Measurements from ENCODE around the gene AARS2. TPM values are rescaled to one million over a fixed set of nuclear protein-coding genes. Genes with fewer than 3 reads are reported as not detected.
"Not testable (repeated sequence)": the region's sequence is repeated elsewhere in the genome, so short reads cannot be mapped to it uniquely, and the experiment has no call there.

AARS2 gene
- total RNA-seq, 5 donors from 2014 or later (not counting 1 experiment from before 2014, with no cell fraction given) = 16.7 to 28.5 (median 25.8) TPM

DNA sequence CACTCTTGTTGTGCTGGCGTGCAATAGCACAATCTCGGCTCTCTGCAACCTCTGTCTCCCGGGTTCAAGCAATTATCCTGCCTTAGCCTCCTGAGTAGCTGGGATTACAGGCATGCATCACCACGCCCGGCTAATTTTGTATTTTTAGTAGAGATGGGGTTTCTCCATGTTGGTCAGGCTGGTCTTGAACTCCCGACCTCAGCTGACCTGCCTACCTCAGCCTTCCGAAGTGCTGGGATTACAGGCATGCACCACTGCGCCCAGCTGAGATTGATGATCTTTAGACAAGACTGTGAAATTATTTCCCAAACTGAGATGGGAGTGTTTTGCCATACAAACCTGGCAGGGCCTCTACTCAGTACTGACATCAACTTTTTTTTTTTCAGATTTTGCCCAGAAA lies 1.5 kb upstream of the AARS2 start:
- WGBS (ENCODE audit: insufficient coverage) = 80% methylated on average over 2 of the region's 8 CpGs
- Mint-ChIP-seq H3K27me3 (peaks cover 18 to 25% of the 10 kb centered on the region in 2 donors), H3K36me3 (peaks cover 13% of the 10 kb centered on the region), H3K4me3 (peak overlapping the region in 2 of 3 donors; percentile 4 to 31), H3K4me1 (peaks cover 20 to 22% (median 22%) of the 10 kb centered on the region in 3 donors)
- H3K4me3 ChIP-seq (ENCODE audit: control insufficient read depth in 1 of 2, extremely low read depth in 1 of 2, low read length in 1 of 2); H3K9me3 ChIP-seq; DNase-seq; H3K27ac Mint-ChIP-seq; H3K9me3 Mint-ChIP-seq; POLR2A ChIA-PET; ATAC-seq (replicated peaks in 1 of 4); H3K27ac ChIP-seq (ENCODE audit: low read length): not testable (repeated sequence)
- peaks cover 5 to 18% of the 10 kb centered on the region in 2 experiments for H3K4me1 ChIP-seq (ENCODE audit: control insufficient read depth in 1 of 2, extremely low read depth in 1 of 2, insufficient read depth in 2 of 2, low read length in 2 of 2)
- peaks cover 4 to 13% of the 10 kb centered on the region in 2 experiments for H3K27me3 ChIP-seq (replicated peaks in 1 of 2; ENCODE audit: control insufficient read depth in 2 of 2, extremely low read depth in 1 of 2, insufficient read depth in 2 of 2, low read length in 1 of 2)
- CTCF ChIA-PET = interaction anchor here (0.6 to 1.2 kb wide), 4 partner anchors 10 to 199 kb away, joined by 3 read pairs; no protein-coding TSS in a partner anchor
- H3K36me3 ChIP-seq (ENCODE audit: control insufficient read depth in 2 of 2, extremely low read depth in 1 of 2, insufficient read depth in 1 of 2, low read length in 1 of 2) = peaks cover 0 to 23% of the 10 kb centered on the region in 2 donors

DNA sequence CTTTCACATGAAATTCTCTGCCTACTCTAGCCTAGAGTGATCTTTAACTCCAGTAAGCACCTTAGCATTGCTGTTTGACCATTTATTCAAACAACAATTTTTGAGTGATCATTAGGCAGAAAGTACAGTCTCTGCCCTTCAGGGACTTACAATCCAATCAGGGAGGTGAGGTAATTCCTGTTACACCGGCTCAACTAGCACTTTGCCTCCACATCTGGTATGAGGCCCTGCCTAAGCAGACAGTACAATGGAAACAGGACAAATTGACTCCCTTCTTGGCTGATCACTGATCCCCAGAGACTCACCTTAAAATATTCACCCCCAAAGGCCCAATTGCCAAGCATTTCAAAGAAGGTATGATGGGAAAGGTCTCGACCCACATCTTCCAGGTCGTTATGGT lies 1.4 kb downstream of the AARS2 start:
- Mint-ChIP-seq H3K4me3 (peak overlapping the region; percentile 97 to 99 (median 98)), H3K4me1 (peaks cover 20 to 22% (median 22%) of the 10 kb centered on the region in 3 donors), H3K27ac (peak overlapping the region in 1 of 2 donors; percentile 65), H3K36me3 (peaks cover 33% of the 10 kb centered on the region), H3K27me3 (no peaks in the 10 kb centered on the region), H3K9me3 (no peaks in the 10 kb centered on the region)
- ChIA-PET POLR2A (no interaction called here), CTCF (interaction anchor here in 1 of 2 donors (1.4 kb wide), 1 partner anchor 45 kb away, joined by 3 read pairs; no protein-coding TSS in a partner anchor)
- ATAC-seq (replicated peaks in 1 of 4) (no peak), DNase-seq (no peak)
- WGBS (ENCODE audit: insufficient coverage) = no CpG with 5 or more reads among the region's 3 CpGs
- Histone ChIP-seq H3K27ac (ENCODE audit: low read length) (no peak overlapping the region), H3K27me3 (replicated peaks in 1 of 2; ENCODE audit: control insufficient read depth in 2 of 2, extremely low read depth in 1 of 2, insufficient read depth in 2 of 2, low read length in 1 of 2) (peaks cover 0 to 6% of the 10 kb centered on the region in 2 experiments), H3K36me3 (ENCODE audit: control insufficient read depth in 2 of 2, extremely low read depth in 1 of 2, insufficient read depth in 1 of 2, low read length in 1 of 2) (peaks cover 6 to 47% of the 10 kb centered on the region in 2 donors), H3K4me3 (ENCODE audit: control insufficient read depth in 1 of 2, extremely low read depth in 1 of 2, low read length in 1 of 2) (no peak overlapping the region), H3K9me3 (no peaks in the 10 kb centered on the region), H3K4me1 (ENCODE audit: control insufficient read depth in 1 of 2, extremely low read depth in 1 of 2, insufficient read depth in 2 of 2, low read length in 2 of 2) (peaks cover 5 to 18% of the 10 kb centered on the region in 2 experiments)

DNA sequence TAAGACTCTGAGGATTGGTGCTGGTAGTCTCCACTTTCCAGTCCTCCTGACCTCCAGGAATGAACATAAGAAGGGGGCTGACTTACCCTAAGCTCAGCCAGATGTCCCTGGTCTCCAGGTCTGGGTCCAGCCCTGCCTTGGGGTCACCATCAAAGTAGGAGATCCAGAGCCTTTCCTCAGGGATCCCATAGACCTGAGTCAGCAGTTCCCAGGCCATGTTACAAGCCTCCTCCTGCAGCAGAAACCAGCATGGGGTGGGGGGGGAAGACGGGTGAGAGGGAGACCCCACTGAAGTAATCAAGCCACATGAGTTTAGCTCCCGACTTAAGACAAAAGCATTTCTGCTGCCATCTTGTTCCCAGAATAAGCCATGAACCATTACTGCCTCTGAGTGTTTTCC lies 1.8 kb downstream of the AARS2 start:
- peak overlapping the region; percentile 97 to 99 (median 98) for H3K4me3 Mint-ChIP-seq
- Histone ChIP-seq H3K36me3 (ENCODE audit: control insufficient read depth in 2 of 2, extremely low read depth in 1 of 2, insufficient read depth in 1 of 2, low read length in 1 of 2) (peaks cover 6 to 51% of the 10 kb centered on the region in 2 donors), H3K4me3 (ENCODE audit: control insufficient read depth in 1 of 2, extremely low read depth in 1 of 2, low read length in 1 of 2) (no peak overlapping the region), H3K4me1 (ENCODE audit: control insufficient read depth in 1 of 2, extremely low read depth in 1 of 2, insufficient read depth in 2 of 2, low read length in 2 of 2) (peaks cover 5 to 18% of the 10 kb centered on the region in 2 experiments), H3K27ac (ENCODE audit: low read length) (no peak overlapping the region), H3K27me3 (replicated peaks in 1 of 2; ENCODE audit: control insufficient read depth in 2 of 2, extremely low read depth in 1 of 2, insufficient read depth in 2 of 2, low read length in 1 of 2) (peaks cover 0 to 1% of the 10 kb centered on the region in 2 experiments), H3K9me3 (no peaks in the 10 kb centered on the region)
- ChIA-PET CTCF (interaction anchor here (0.8 to 1.0 kb wide), 2 partner anchors 10 to 90 kb away, joined by 3 read pairs; no protein-coding TSS in a partner anchor), POLR2A (no interaction called here)
- H3K9me3 Mint-ChIP-seq = no peaks in the 10 kb centered on the region
- H3K4me1 Mint-ChIP-seq = peaks cover 20 to 22% (median 22%) of the 10 kb centered on the region in 3 donors
- WGBS (ENCODE audit: insufficient coverage) = 60% methylated on average over 2 of the region's 2 CpGs
- H3K27ac Mint-ChIP-seq = no peak overlapping the region
- H3K27me3 Mint-ChIP-seq = no peaks in the 10 kb centered on the region
- DNase-seq (no peak), ATAC-seq (replicated peaks in 1 of 4) (no peak)
- H3K36me3 Mint-ChIP-seq = peaks cover 35% of the 10 kb centered on the region

DNA sequence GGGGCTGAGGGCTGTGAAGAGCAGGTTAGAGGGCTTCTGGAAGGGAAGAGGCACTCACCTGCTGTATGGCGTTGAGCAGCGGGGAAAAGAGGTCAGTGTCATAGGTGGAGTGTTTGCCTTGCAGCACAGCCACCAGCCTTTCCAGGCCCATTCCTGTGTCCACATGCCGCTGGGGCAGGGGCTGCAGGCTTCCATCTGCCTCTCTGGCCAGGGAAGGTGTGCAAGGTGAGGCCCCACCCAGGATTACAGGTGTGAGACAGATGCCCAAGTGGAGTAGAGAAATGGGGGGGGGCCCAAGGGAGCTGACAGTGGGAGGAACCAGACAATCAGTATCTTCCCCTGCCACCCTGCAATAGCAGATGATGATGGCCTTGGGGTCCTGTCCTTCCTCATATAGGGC lies 2.9 kb downstream of the AARS2 start:
- H3K4me1 ChIP-seq (ENCODE audit: control insufficient read depth in 1 of 2, extremely low read depth in 1 of 2, insufficient read depth in 2 of 2, low read length in 2 of 2) = peaks cover 5 to 18% of the 10 kb centered on the region in 2 experiments
- H3K36me3 Mint-ChIP-seq = peaks cover 42% of the 10 kb centered on the region
- ChIA-PET POLR2A (no interaction called here), CTCF (no interaction called here)
- peaks cover 6 to 61% of the 10 kb centered on the region in 2 donors for H3K36me3 ChIP-seq (ENCODE audit: control insufficient read depth in 2 of 2, extremely low read depth in 1 of 2, insufficient read depth in 1 of 2, low read length in 1 of 2)
- no peaks in the 10 kb centered on the region for H3K9me3 ChIP-seq
- no peaks in the 10 kb centered on the region for H3K9me3 Mint-ChIP-seq
- ATAC-seq (replicated peaks in 1 of 4) (no peak), DNase-seq (no peak)
- peaks cover 20 to 22% (median 22%) of the 10 kb centered on the region in 3 donors for H3K4me1 Mint-ChIP-seq
- WGBS (ENCODE audit: insufficient coverage) = 88% methylated on average over 2 of the region's 3 CpGs
- no peaks in the 10 kb centered on the region for H3K27me3 ChIP-seq (replicated peaks in 1 of 2; ENCODE audit: control insufficient read depth in 2 of 2, extremely low read depth in 1 of 2, insufficient read depth in 2 of 2, low read length in 1 of 2)
- no peak overlapping the region for H3K27ac Mint-ChIP-seq
- H3K27me3 Mint-ChIP-seq = no peaks in the 10 kb centered on the region
- peak overlapping the region in 1 of 3 donors; percentile 28 for H3K4me3 Mint-ChIP-seq
- H3K27ac ChIP-seq (ENCODE audit: low read length) = no peak overlapping the region
- no peak overlapping the region for H3K4me3 ChIP-seq (ENCODE audit: control insufficient read depth in 1 of 2, extremely low read depth in 1 of 2, low read length in 1 of 2)

DNA sequence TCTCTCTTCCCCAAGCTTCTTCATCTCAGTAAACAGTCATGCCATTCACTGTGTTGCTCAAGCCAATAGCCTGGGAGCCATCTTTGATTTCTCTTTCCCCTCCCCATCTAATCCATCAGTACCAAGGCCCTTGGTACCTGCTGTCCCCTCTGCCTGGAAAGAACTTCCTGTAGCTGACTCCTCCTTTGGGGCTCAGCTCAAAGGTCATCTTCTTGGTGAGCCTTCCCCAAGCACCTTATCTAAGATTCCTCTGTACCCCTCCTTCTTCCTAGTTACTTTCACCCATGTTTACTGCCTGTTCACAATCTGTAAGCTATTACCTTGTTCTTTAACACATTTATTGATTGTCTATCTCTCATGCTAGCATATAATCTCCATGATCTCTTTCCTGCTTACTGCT lies 3.5 kb downstream of the AARS2 start:
- Mint-ChIP-seq H3K27me3 (no peaks in the 10 kb centered on the region), H3K9me3 (no peaks in the 10 kb centered on the region), H3K4me1 (peaks cover 20 to 22% (median 22%) of the 10 kb centered on the region in 3 donors), H3K4me3 (no peak overlapping the region), H3K27ac (no peak overlapping the region), H3K36me3 (peaks cover 47% of the 10 kb centered on the region)
- Histone ChIP-seq H3K9me3 (no peaks in the 10 kb centered on the region), H3K4me1 (ENCODE audit: control insufficient read depth in 1 of 2, extremely low read depth in 1 of 2, insufficient read depth in 2 of 2, low read length in 2 of 2) (peaks cover 5 to 18% of the 10 kb centered on the region in 2 experiments), H3K4me3 (ENCODE audit: control insufficient read depth in 1 of 2, extremely low read depth in 1 of 2, low read length in 1 of 2) (no peak overlapping the region), H3K36me3 (ENCODE audit: control insufficient read depth in 2 of 2, extremely low read depth in 1 of 2, insufficient read depth in 1 of 2, low read length in 1 of 2) (peaks cover 6 to 67% of the 10 kb centered on the region in 2 donors), H3K27ac (ENCODE audit: low read length) (no peak overlapping the region), H3K27me3 (replicated peaks in 1 of 2; ENCODE audit: control insufficient read depth in 2 of 2, extremely low read depth in 1 of 2, insufficient read depth in 2 of 2, low read length in 1 of 2) (no peaks in the 10 kb centered on the region)
- no peak for DNase-seq
- ATAC-seq (replicated peaks in 1 of 4) = no peak
- CTCF ChIA-PET = interaction anchor here (0.7 to 1.0 kb wide), 3 partner anchors 27 to 159 kb away, joined by 3 to 4 read pairs (median 3); partner anchors contain the start of gene TMEM151B (in 1 of the 2)
- POLR2A ChIA-PET = no interaction called here

DNA sequence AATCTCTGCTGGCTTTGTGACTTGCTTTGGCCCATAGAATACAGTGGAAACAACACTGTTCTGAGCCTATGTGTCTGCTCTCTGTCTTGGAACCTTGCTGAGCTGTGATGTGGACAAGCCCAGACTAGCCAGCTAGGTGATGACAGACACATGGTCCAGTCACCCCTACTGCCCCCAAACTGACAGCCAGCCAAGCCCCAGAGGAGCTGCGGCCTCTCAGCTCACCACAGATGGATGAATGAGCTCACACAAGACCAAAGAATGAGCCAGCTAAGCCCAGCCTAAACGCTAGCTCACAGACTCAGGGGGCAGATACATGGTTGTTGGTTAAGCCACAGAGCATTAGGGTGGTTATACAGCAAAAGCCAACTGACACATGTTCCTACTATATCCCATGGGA lies 4.1 kb downstream of the AARS2 start:
- Mint-ChIP-seq H3K27me3 (no peaks in the 10 kb centered on the region), H3K36me3 (peaks cover 47% of the 10 kb centered on the region)

More for the DNA sequence above, 4.1 kb downstream of the AARS2 start:
- Mint-ChIP-seq H3K27ac (no peak overlapping the region), H3K4me3 (no peak overlapping the region), H3K9me3 (no peaks in the 10 kb centered on the region), H3K4me1 (peaks cover 20 to 22% (median 22%) of the 10 kb centered on the region in 3 donors)
- peaks cover 6 to 73% of the 10 kb centered on the region in 2 donors for H3K36me3 ChIP-seq (ENCODE audit: control insufficient read depth in 2 of 2, extremely low read depth in 1 of 2, insufficient read depth in 1 of 2, low read length in 1 of 2)
- H3K4me3 ChIP-seq (ENCODE audit: control insufficient read depth in 1 of 2, extremely low read depth in 1 of 2, low read length in 1 of 2) = no peak overlapping the region
- H3K27me3 ChIP-seq (replicated peaks in 1 of 2; ENCODE audit: control insufficient read depth in 2 of 2, extremely low read depth in 1 of 2, insufficient read depth in 2 of 2, low read length in 1 of 2) = no peaks in the 10 kb centered on the region
- no peak for ATAC-seq (replicated peaks in 1 of 4)
- peaks cover 5 to 18% of the 10 kb centered on the region in 2 experiments for H3K4me1 ChIP-seq (ENCODE audit: control insufficient read depth in 1 of 2, extremely low read depth in 1 of 2, insufficient read depth in 2 of 2, low read length in 2 of 2)
- WGBS (ENCODE audit: insufficient coverage) = 100% methylated on average over 2 of the region's 2 CpGs
- ChIA-PET CTCF (interaction anchor here (0.7 to 1.0 kb wide), 3 partner anchors 27 to 158 kb away, joined by 3 to 4 read pairs (median 3); partner anchors contain the start of gene TMEM151B (in 1 of the 2)), POLR2A (no interaction called here)
- no peak overlapping the region for H3K27ac ChIP-seq (ENCODE audit: low read length)
- H3K9me3 ChIP-seq = no peaks in the 10 kb centered on the region
- DNase-seq = no peak

Data from T-cell (primary cell).